Measurements from ENCODE around the gene GALNT17.

The GALNT17 gene

GRCh38 chr7:71484380-71484779 lies 352.4 kb downstream of the GALNT17 start:
- no peak for DNase-seq
- TF ChIP-seq GATA1 (IDR thresholded peaks at IDR 0.05; ENCODE audit: low read depth, low read length) (no peak), POLR2A (IDR thresholded peaks at IDR 0.05; ENCODE audit: low read length) (no peak)

DNA sequence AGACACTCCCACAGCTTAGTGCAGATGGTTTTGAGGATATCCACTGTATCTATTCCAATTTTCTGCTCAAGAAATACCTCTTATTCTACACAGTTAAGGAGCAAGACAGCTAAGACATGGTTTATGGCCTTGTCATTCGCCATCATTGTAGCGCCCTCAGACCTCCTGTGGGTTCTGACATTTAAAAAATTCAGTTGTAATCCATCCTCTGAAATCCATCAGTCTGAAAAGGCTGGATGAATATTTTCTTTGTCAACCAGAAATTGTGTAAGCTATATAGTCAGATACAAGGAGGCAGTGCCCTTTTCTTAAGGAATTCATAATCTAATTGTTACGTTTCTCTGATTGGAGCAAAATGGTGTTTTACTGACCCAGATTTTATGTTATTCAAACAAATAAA lies 353.6 kb downstream of the GALNT17 start:
- no peak for TF ChIP-seq POLR2A (IDR thresholded peaks at IDR 0.05; ENCODE audit: low read length)
- no peak for TF ChIP-seq GATA1 (IDR thresholded peaks at IDR 0.05; ENCODE audit: low read depth, low read length)

DNA sequence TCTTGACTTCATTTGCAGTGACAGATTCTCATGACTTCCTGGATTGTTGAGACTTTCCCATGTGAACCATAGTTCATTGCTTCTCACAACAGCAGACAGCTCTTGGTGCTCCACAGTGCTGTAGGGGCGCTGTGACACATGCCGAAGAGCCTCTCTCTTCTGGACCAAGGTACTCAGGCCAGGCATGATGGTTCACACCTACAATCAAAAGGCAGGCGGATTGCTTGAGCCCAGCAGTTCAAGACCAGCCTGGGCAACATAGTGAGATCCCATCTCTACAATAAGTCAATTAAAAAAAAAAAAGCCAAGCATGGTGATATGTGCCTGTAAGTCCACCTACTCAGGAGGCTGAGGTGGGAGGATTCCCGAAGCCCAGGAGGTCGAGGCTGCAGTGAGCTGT lies 354.5 kb downstream of the GALNT17 start:
- no peak for DNase-seq
- TF ChIP-seq POLR2A (IDR thresholded peaks at IDR 0.05; ENCODE audit: low read length): no peak
- no peak for TF ChIP-seq GATA1 (IDR thresholded peaks at IDR 0.05; ENCODE audit: low read depth, low read length)

More for the DNA sequence above, 353.6 kb downstream of the GALNT17 start:
- DNase-seq: no peak

DNA sequence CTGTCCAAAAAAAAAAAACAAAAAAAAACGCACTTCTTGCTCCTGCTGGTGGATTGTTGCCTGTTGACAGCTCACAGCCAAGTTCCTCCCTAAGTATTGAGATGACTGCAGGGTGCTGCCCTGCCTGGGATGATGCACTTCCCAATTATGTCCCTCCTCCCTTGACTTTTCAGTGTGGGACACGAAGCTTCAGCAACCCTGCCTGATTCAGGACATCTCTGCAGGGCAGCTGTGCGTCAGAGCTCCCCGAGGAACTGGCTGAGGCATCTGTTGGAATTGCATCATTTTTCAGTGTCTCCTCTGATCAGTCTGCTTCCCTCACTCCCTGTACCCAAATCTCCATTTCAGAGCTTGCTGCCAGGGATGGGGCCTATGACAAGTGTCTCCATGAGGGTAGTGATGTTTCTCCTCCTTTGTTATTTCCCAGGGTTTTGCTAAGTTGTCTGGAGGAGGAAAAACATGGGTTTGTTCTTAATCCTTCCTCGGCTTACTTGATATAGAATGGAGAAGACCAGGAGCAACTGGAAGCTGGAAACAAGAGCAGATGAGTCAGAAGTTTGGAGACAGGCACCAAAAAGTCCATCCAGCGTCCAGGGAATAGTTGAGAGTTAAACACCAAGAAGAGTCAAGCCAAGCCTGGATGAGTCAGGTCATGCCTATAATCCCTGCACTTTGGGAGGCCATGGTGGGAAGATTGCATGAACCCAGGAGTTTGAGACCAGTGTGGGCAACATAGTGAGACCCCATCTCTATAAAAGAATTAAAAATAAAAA lies 355.1 kb downstream of the GALNT17 start:
- no peak for TF ChIP-seq GATA1 (IDR thresholded peaks at IDR 0.05; ENCODE audit: low read depth, low read length)
- TF ChIP-seq POLR2A (IDR thresholded peaks at IDR 0.05; ENCODE audit: low read length): no peak
- no peak for DNase-seq

GRCh38 chr7:71488308-71488707 lies 356.4 kb downstream of the GALNT17 start:
- DNase-seq: no peak

GRCh38 chr7:71491336-71491735 lies 359.4 kb downstream of the GALNT17 start:
- no peak for DNase-seq
- TF ChIP-seq POLR2A (IDR thresholded peaks at IDR 0.05; ENCODE audit: low read length): no peak
- TF ChIP-seq GATA1 (IDR thresholded peaks at IDR 0.05; ENCODE audit: low read depth, low read length): no peak

More at GRCh38 chr7:71488308-71488707, 356.4 kb downstream of the GALNT17 start:
- no peak for TF ChIP-seq POLR2A (IDR thresholded peaks at IDR 0.05; ENCODE audit: low read length)

GRCh38 chr7:71495828-71496227 lies 363.9 kb downstream of the GALNT17 start:
- no peak for TF ChIP-seq POLR2A (IDR thresholded peaks at IDR 0.05; ENCODE audit: low read length)
- no peak for TF ChIP-seq GATA1 (IDR thresholded peaks at IDR 0.05; ENCODE audit: low read depth, low read length)
- DNase-seq: no peak

GRCh38 chr7:71497256-71497946 lies 365.5 kb downstream of the GALNT17 start:
- no peak for DNase-seq
- no peak for TF ChIP-seq POLR2A (IDR thresholded peaks at IDR 0.05; ENCODE audit: low read length)
- TF ChIP-seq GATA1 (IDR thresholded peaks at IDR 0.05; ENCODE audit: low read depth, low read length): no peak

DNA sequence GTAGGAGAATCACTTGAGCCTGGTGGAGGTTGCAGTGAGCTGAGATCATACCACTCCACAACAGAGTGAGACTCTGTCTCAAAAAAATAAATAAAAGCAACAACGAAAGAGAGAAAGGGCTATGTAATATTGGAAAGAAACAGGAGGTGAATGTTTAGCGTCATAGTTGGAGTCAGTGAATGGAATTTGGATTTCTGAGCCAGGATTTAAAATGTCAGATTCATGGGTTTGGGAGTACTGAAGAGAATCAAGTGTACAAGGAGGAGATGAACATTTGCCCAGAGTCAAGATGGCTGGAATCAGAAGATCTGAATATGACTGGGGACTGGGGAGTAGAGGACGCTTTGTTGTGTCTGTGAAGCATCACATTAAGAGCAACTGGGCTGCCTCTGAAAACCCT lies 366.4 kb downstream of the GALNT17 start:
- DNase-seq: no peak

DNA sequence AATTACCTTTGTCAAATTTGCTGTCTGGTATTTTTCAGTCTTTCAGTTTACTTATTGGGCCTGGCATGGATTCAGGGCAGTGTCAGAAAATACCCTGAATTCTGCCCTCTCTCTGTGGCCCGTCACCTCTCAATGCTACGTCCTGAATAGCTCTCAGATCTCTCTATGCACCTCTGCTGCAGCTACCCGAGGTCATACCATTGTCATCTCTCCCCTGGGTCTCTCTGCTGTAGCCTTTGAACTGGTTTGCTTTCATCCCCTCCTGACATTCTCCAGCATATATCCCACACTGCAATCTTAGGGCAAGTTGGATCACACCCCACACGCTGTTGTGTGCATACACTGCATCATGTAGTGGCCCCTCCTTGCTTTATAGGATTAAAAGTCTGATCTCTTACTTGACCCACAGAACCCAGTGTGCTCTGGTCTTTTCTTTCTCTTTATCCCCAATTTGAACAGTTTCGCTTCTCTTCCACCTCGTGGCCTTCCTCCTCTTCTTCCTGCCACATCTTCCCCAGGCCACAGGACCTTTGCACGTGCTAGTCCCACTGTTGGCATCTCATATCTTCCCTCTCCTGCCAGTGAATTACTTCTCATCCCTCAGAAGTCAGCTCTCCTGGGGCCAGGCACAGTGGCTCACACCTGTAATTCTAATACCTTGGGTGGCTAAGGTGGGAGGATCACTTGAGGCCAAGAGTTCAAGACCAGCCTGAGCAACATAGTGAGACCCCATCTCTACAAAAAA lies 372.9 kb downstream of the GALNT17 start:
- TF ChIP-seq GATA1 (IDR thresholded peaks at IDR 0.05; ENCODE audit: low read depth, low read length) (no peak), POLR2A (IDR thresholded peaks at IDR 0.05; ENCODE audit: low read length) (no peak)
- DNase-seq: no peak

More for the DNA sequence above, 366.4 kb downstream of the GALNT17 start:
- no peak for TF ChIP-seq POLR2A (IDR thresholded peaks at IDR 0.05; ENCODE audit: low read length)
- TF ChIP-seq GATA1 (IDR thresholded peaks at IDR 0.05; ENCODE audit: low read depth, low read length): no peak

DNA sequence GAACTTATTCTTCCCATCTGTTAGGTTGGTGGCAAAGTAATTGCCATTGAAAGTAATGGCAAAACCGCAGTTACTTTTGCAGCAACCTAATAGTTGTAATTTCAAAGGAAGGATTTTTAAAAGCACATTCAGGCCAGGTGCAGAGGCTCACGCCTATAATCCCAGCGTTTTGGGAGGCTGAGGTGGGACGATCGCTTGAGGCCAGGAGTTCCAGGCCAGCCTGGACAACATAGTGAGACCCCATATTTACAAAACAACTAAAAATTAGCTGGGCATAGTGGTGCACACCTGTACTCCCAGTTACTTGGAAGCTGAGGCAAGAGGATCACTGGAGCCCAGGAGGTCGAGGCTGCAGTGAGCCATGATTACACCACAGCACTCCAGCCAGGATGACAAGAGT lies 374.9 kb downstream of the GALNT17 start:
- DNase-seq: no peak
- TF ChIP-seq POLR2A (IDR thresholded peaks at IDR 0.05; ENCODE audit: low read length) (no peak), GATA1 (IDR thresholded peaks at IDR 0.05; ENCODE audit: low read depth, low read length) (no peak)

DNA sequence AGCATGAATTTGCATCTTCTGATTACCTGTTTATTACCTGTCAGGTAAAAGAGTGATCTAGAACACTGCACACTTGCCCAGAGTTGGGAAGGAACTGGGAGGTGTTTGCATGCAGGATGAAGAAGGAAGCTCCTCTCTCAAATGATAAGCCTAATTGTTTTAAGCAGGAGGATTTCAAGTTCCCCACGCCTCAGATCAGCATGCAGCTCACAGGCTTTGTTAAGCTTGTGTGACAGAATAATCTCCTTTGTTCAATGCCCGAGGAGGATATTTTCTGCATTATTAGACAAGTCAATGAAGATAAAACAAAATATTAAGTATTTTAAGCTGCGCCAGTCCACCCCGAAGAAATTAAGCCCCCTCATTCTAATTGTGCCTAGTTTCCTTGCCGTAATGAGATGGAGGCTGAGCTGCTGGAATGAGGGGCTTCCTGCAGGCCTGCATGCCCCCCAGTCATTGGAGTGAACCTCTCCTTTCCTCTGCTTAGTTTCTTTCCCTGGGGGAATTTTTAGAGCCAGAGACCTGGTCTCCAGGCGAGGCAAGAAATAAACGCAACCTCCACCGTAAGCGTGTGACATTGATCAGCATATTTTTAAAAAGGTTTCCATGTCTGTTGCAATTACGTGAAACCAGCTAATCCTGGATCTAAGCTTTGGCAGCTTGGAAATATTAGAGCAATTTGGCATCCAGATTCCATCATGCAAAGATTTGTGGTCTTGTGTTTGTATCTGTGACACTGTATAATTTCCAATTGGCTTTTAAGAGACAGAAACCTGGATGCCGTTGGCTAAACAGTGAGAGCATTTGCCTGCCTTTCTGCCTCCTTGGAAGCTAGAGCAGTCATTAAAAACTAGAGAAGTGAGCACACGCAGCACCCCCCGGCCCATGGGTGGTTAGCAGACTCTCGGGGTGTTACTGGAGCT lies 376.0 kb downstream of the GALNT17 start:
- no peak for DNase-seq
- TF ChIP-seq GATA1 (IDR thresholded peaks at IDR 0.05; ENCODE audit: low read depth, low read length) (no peak), POLR2A (IDR thresholded peaks at IDR 0.05; ENCODE audit: low read length) (no peak)

GRCh38 chr7:71509381-71509780 lies 377.4 kb downstream of the GALNT17 start:
- no peak for DNase-seq

More at GRCh38 chr7:71509381-71509780, 377.4 kb downstream of the GALNT17 start:
- TF ChIP-seq GATA1 (IDR thresholded peaks at IDR 0.05; ENCODE audit: low read depth, low read length) (no peak), POLR2A (IDR thresholded peaks at IDR 0.05; ENCODE audit: low read length) (no peak)

Data from erythroblast (primary cell).